HG03108 (cell line): ENCODE measurements around the gene BCL2L2.
"Not testable (repeated sequence)": the region's sequence is repeated elsewhere in the genome, so short reads cannot be mapped to it uniquely, and the experiment has no call there.

Source experiments
- ATAC-seq: cut with Tn5 transposase; IDR thresholded peaks from one replicate; pipeline ENCODE4 v1.9.1; 2021; ENCODE audit warnings: moderate library complexity; ENCODE audit not compliant: unreplicated experiment

Gene BCL2L2

GRCh38 chr14:23306412-23307145, at the start of gene BCL2L2:
Gene BCL2L2, plus strand, starts transcription at chr14:23306833. Its CDS starts 935 bp downstream, at chr14:23307768.
- peak; percentile 17 for ATAC-seq

GRCh38 chr14:23258256-23258655, 48.4 kb upstream of the BCL2L2 start:
- ATAC-seq, result no peak

GRCh38 chr14:23259426-23259825, 47.2 kb upstream of the BCL2L2 start:
- ATAC-seq, result no peak

- ATAC-seq, result not testable (repeated sequence)
Measured at GRCh38 chr14:23260849-23261248, 45.8 kb upstream of the BCL2L2 start.

GRCh38 chr14:23269193-23269592, 37.4 kb upstream of the BCL2L2 start:
- no peak for ATAC-seq

- no peak for ATAC-seq
Measured at GRCh38 chr14:23275412-23275811, 31.2 kb upstream of the BCL2L2 start.

GRCh38 chr14:23277189-23277588, 29.4 kb upstream of the BCL2L2 start:
- ATAC-seq, result no peak

GRCh38 chr14:23277928-23278327, 28.7 kb upstream of the BCL2L2 start:
- not testable (repeated sequence) for ATAC-seq

- ATAC-seq, result no peak
Measured at GRCh38 chr14:23281247-23281646, 25.4 kb upstream of the BCL2L2 start.

- ATAC-seq, result no peak
Measured at GRCh38 chr14:23284654-23285529, 21.7 kb upstream of the BCL2L2 start.

- ATAC-seq, result peak; percentile 15
Measured at GRCh38 chr14:23285530-23286019, 21.1 kb upstream of the BCL2L2 start.

GRCh38 chr14:23286020-23286901, 20.4 kb upstream of the BCL2L2 start, which contains the start of gene HOMEZ:
Gene HOMEZ, minus strand, starts transcription at chr14:23286132. Its CDS starts 180 bp downstream, at chr14:23285952.
- ATAC-seq, result peak; percentile 97

GRCh38 chr14:23286902-23287479, 19.6 kb upstream of the BCL2L2 start:
- no peak for ATAC-seq

- ATAC-seq, result no peak
Measured at GRCh38 chr14:23294734-23295561, 11.7 kb upstream of the BCL2L2 start.

GRCh38 chr14:23296012-23296777, 10.4 kb upstream of the BCL2L2 start:
- ATAC-seq, result no peak

GRCh38 chr14:23297096-23297495, 9.5 kb upstream of the BCL2L2 start:
- no peak for ATAC-seq

GRCh38 chr14:23297611-23298277, 8.9 kb upstream of the BCL2L2 start:
- no peak for ATAC-seq
